ENCODE results near the gene SLC22A12. TPM values are rescaled to one million over a fixed set of nuclear protein-coding genes. Genes with fewer than 3 reads are reported as not detected.
"Not testable (repeated sequence)": the region's sequence is repeated elsewhere in the genome, so short reads cannot be mapped to it uniquely, and the experiment has no call there.

The SLC22A12 gene
- total RNA-seq = not detected
- long read RNA-seq = 0 reads

DNA sequence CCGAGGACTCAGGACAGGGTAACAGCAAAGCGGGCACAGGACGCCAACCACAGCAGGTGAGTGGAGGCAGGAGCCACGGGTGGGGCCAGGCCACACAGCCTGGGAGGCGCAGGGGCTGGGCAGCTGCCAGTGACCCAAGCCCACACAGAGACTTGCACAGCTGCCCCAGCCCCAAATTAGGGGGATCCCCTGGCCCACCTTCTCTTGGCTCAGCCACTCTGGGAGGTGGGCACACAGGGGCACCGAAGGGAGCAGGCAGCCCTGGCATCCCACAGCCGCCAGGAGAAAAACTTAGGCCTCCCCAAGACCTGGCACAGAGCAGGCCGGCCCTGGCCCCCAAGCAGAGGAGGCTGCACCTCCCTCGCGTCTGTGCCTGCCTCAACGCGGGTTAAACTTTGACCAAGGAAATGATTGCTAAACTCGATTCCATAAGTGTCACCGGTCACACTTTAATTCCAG is at the start of gene SLC22A12:
TSS of gene SLC22A12 (plus strand) at position 458 of the 459 bp plus-strand sequence. CDS start 337 bp downstream, outside the sequence.
- DNase-seq (peak; percentile 18), ATAC-seq (ENCODE audit: poor library complexity) (no peak)
- intact Hi-C loops (cut with DNase I) = no loop called here

DNA sequence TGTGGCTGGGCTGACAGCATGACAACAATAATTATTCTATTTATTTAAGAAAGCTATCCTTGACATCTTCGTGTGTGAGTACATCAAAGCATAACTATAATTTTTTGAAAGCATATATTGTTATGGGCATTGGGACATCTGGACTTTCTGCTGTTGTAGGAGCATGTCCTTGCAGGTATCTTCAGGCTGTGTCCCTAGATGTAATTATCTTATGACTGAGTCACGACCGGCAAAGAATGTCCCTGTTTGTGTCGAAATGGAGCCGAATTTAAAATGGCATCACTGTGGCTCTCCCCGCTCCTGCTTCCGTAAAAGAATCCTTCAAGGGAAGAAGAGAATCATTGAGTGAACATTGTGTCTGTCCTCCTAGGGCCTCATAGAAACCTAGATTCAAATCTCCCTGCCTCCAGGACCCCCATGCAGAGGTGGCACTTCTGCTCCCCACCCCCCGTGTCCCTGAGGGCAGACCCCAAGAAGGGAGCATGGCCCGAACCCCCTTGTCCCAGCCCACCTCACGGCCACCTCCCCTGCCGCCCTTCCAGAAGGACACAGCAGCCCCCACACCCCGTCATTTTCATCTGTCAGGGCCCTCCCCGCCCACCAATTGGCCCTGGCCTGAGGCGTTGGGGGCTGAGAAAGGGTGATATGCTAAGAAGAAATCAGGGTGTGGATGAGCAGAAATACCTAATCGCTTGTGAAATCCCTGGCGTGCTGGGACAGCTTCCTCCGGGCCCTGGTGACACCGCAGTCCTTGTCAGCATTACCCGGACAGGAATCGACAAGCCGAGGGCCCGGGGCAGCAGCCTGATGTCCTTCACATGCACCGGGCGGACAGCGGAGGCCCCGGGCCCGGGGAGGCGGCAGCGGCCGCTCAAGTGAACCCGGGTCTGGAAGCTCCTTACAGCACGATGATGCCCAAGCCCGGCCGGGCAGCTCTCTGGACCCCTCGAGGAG is 48.6 kb upstream of the SLC22A12 start:
- intact Hi-C loops (cut with DNase I) = no loop called here
- DNase-seq (no peak), ATAC-seq (ENCODE audit: poor library complexity) (no peak)

DNA sequence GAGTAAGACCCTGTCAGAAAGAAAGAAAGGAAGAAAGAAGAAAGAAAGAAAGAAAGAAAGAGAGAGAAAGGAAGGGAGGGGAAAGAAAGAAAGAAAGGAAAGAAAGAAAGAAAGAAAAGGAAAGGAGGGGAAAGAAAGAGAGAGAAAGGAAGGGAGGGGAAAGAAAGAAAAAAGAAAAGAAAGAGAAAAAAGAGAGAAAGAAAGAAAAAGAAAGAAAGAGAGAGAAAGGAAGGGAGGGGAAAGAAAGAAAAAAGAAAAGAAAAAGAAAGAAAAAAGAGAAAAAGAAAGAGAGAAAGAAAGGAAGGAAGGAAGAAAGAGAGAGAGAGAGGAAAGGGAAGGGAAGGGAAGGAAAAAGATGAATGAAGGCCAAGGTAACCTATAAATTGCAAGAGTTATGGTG is 47.2 kb upstream of the SLC22A12 start:
- intact Hi-C loops (cut with DNase I) = no loop called here
- DNase-seq = no peak
- ATAC-seq (ENCODE audit: poor library complexity) = no peak

DNA sequence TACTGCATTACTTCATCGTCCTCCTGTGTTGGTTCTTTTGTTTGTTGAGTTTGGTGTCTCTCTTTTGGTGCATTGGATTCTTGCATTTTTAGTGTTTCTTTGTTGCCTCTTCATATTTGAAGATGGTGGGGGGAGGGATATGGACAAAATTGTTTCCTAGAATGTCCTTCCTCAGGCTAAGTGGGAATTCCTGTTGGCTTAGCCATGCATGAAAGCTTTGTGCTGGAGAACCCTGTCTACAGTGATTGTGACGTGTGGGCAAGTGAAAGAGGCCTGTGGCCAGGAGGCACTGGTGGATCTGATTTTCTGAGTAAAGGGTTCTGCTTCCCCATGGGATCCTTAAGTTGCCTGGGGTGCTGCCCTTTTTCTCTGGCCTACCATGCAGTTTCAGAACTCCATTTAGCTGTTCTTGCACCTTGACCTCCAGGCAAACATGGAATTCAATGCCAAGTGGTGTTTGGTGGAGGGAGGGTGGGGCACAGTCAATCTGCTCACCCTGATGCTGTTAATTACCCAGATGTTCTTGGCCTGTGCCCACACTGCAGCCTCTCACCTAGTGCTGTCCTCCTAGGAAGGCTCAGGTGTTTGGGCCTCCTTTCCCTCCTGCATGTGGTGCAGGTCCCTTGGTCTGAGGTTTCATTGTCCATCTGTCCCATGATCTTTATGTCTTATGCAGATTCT is 46.3 kb upstream of the SLC22A12 start:
- no peak for DNase-seq
- intact Hi-C loops (cut with DNase I) = no loop called here
- no peak for ATAC-seq (ENCODE audit: poor library complexity)

GRCh38 chr11:64545619-64546018 is 45.4 kb upstream of the SLC22A12 start:
- no peak for ATAC-seq (ENCODE audit: poor library complexity)
- intact Hi-C loops (cut with DNase I) = no loop called here
- DNase-seq = no peak

GRCh38 chr11:64546176-64546575 is 44.8 kb upstream of the SLC22A12 start:
- intact Hi-C loops (cut with DNase I) = no loop called here
- ATAC-seq (ENCODE audit: poor library complexity) = no peak
- DNase-seq = no peak

- intact Hi-C loops (cut with DNase I) = no loop called here
- no peak for ATAC-seq (ENCODE audit: poor library complexity)
- no peak for DNase-seq
Measured at GRCh38 chr11:64546600-64546999, 44.4 kb upstream of the SLC22A12 start.

DNA sequence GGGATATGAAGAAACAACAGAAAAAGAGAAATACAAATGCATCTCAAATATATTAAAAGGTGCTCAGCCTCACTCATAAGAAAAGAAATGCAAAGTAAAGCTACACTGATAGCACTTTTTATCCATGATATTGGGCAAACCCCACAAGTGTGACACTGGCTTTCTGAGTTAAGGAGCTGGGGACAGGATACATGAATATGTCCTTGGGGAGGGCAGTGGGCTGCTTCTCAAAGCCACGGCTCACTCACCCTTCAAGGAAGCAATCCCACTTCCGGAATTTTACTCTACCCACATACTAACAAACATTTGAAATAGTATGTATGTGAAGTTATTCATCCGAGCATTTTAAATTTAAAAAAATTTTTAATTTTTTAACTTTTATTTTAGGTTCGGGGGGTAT is 41.1 kb upstream of the SLC22A12 start:
- DNase-seq (no peak), ATAC-seq (ENCODE audit: poor library complexity) (no peak)
- intact Hi-C loops (cut with DNase I) = no loop called here

DNA sequence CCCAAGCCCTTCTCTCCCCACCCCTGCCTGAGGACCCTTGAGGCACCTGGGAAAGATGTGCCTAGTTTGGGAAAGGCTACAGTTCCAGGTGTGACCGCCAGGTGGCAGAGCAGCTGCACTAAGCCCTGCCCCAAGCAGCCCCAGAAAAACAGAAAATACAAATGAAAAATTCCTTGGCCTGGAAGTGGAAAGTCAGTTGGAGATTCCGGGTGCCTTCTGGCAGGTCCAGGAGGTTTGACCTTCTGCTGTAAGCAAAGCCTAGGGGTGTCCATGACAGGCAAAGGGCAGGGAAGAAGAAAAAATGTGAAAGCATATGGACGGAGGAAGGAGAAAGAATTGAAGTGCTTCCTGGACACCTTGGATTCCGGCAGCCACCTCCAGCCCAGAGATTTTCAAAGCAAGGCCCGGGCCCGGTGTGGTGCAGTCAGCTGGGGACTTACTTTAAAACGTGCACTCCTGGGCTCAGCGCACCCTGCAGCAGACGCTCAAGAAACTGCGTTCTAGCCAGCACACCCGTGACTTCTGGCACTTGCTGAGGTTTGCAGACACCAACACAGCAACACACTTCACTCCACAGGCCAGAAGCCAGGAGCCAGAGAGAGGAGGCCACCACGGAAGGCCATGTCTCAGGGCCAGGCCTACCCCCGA is 37.3 kb upstream of the SLC22A12 start:
- DNase-seq = peak; percentile 81
- intact Hi-C loops (cut with DNase I) = no loop called here

DNA sequence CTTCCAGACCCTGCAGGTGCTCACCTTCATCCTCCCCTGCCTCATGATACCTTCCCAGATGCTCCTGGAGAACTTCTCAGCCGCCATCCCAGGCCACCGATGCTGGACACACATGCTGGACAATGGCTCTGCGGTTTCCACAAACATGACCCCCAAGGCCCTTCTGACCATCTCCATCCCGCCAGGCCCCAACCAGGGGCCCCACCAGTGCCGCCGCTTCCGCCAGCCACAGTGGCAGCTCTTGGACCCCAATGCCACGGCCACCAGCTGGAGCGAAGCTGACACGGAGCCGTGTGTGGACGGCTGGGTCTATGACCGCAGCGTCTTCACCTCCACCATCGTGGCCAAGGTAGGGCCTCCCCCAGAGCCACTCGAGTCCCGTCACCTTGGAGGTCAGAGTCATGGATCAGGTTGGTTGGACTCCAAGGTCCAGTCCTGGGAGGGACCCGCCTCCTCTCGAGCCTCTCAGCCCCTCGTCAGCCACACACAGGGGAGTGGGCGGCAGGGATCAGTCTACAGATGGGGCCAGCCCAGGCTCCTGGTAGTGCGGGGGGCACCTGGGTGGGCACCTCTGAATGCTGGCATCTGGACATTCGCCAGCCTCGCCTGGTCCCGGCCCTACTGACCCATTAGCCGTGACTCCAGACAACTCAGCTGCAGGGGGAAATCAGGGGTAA is 34.8 kb upstream of the SLC22A12 start:
- DNase-seq = no peak
- ATAC-seq (ENCODE audit: poor library complexity) = no peak
- intact Hi-C loops (cut with DNase I) = no loop called here

More for the DNA sequence above, 37.3 kb upstream of the SLC22A12 start:
- peak; percentile 85 for ATAC-seq (ENCODE audit: poor library complexity)

- no peak for DNase-seq
- intact Hi-C loops (cut with DNase I) = no loop called here
- no peak for ATAC-seq (ENCODE audit: poor library complexity)
Measured at GRCh38 chr11:64556721-64557250, 34.2 kb upstream of the SLC22A12 start.

DNA sequence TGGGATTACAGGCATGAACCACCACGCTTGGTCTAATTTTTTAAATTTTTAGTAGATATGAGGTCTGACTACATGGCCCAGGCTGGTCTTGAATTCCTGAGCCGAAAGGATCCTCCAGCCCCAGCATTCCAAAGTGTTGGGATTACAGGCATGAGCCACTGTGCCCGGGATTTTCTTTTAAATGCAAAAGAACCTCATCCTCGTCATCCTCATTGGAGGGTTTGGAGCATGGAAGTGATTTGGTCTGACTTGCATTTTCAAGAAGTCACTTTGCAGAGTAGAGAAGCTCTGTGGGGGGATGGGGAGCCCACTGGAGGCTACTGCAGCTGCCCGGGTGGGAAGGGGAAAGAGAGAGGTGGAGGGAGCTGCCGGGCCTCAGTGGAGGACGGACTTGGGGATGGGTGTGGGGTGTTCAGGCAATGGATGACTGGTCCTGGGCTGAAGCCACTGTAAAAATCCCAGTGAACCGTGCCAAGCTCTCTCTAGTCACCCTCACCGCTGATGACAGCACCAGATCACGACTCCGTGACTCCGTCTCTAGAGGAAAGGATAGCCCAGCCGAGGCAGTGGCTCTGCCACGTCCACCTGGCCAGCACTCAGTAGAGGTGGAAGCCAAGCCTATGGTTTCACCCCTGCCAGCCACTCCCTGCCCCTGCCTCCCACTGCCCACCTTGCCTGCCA is 32.8 kb upstream of the SLC22A12 start:
- intact Hi-C loops (cut with DNase I) = no loop called here
- no peak for DNase-seq
- ATAC-seq (ENCODE audit: poor library complexity) = peak; percentile 39

- intact Hi-C loops (cut with DNase I) = no loop called here
- no peak for ATAC-seq (ENCODE audit: poor library complexity)
- DNase-seq = peak; percentile 26
Measured at GRCh38 chr11:64558869-64559268, 32.2 kb upstream of the SLC22A12 start.

DNA sequence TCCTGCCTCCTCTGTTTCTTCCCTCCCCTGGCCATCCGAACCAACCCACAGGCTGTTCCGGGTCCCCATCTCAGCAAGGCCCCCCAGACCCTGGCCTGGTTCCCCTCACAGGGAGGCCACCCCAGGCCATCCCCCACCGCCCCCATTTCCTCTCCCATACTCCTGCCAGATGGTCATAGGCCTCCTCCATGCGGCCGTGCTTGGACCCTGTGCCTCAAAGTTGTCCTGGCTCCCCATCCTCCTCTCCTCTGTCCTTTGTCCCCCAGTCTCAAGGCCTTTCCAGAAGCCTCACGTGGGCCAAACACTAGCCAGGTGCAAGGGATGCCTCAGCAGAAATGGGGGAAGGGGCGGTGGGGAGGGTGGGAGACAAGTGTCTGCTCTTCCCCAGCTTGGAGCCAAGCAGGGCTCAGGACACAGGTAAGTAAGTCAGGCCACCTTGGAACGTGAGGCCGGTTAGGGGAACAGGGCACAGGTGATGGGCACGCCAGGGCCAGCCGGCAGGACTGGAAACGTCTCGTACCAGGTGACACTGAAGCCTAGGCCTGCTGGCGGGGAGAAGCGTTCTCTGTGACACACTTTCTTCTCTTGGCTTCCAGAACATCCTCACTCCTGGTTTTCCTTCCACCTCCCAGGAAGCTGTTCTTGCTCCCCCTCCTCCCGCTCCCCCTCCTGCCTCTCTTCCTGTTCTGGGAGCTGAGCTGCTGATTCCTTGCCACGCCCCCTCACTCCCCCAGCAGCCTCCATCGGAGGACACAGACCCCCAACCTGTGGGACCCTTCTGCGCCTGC is 31.5 kb upstream of the SLC22A12 start:
- intact Hi-C loops (cut with DNase I) = no loop called here
- ATAC-seq (ENCODE audit: poor library complexity) (no peak), DNase-seq (peak; percentile 24)

DNA sequence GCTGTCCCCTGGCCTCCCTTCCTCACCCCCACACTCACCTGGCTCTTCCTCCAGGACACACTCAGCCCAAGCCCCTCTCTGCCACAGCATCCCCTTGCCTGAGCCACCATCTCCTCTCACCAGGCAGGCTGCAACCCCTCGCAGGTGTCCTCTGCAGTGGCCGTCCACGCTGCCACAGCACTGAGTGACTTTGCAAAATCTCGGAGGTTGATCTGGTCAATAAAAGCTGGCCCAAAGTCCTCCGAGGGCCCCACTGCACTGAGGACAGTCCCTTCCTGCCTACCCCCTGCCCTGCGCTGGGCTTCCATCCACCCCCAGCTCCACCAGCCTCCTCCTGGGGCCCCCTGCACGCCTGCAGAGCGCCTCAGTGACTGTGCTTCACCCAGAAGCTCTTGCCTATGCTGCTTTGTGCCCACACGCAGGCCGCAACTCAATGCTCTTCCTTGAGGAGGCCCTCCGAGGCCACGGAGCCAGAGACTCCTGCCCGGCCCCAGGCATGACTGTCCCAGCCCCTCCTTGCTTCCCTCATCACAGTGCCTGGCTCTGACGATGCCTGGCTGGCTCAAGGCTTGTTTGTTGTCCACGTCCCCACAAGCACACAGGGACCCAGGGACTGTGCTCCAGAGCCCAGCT is 30.8 kb upstream of the SLC22A12 start:
- intact Hi-C loops (cut with DNase I) = no loop called here
- DNase-seq (peak; percentile 18), ATAC-seq (ENCODE audit: poor library complexity) (no peak)

DNA sequence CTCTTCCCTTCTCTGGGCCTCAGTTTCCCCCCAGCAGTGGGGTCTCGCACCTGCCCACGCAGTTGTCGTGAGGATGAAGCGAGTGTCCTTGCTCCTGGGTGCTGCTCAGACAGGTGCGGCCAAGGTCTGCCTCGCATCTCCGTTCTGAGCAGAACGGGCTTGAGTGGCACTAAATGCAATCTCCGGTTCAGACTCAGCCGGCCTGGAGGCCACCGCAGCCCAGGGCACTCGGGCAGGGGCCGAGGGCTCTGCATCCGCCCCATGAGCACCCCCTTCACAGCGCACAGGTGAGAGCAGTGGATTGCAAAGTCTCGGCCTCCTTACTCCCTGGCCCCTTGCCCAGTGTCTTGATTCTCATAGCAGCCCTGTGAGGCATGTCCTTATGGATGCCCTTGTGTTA is 30.1 kb upstream of the SLC22A12 start:
- DNase-seq = no peak
- intact Hi-C loops (cut with DNase I) = no loop called here
- ATAC-seq (ENCODE audit: poor library complexity) = no peak

DNA sequence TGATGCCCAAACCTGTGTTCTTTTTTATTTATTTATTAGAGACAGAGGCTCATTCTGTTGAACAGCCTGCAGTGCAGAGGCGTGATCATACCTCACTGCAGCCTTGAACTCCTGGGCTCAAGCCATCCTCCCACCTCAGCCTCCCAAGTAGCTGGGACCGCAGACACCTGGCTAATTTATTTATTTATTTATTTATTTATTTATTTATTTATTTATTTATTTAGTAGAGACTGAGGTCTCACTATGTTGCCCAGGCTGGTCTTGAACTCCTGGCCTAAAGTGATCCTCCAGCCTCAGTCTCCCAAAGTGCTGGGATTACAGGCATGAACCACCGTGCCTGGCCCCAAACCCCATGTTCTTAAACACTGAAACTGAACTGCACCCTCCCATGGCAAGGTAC is 29.6 kb upstream of the SLC22A12 start:
- ATAC-seq (ENCODE audit: poor library complexity); DNase-seq; intact Hi-C loops (cut with DNase I): not testable (repeated sequence)

Data from Right ventricle myocardium superior (tissue), 1 donor.